ENCODE results near the gene TMEM150C. TPM values are rescaled to one million over a fixed set of nuclear protein-coding genes. Genes with fewer than 3 reads are reported as not detected.
"Not testable (repeated sequence)": the region's sequence is repeated elsewhere in the genome, so short reads cannot be mapped to it uniquely, and the experiment has no call there.

The TMEM150C gene
- total RNA-seq, 1 experiment from 2014 or later, result 0.20 TPM

- in situ Hi-C loops (cut with HindIII; ENCODE audit: low pct_unique_long_range_greater_than_20kb, low sequenced_read_pairs), result no loop called here
- no peak for DNase-seq (ENCODE audit: low read depth)
Measured at GRCh38 chr4:82491251-82491960, 70.4 kb downstream of the TMEM150C start.

GRCh38 chr4:82489987-82490386 is 71.8 kb downstream of the TMEM150C start:
- in situ Hi-C loops (cut with HindIII; ENCODE audit: low pct_unique_long_range_greater_than_20kb, low sequenced_read_pairs), result no loop called here
- no peak for DNase-seq (ENCODE audit: low read depth)

GRCh38 chr4:82489076-82489475 is 72.7 kb downstream of the TMEM150C start:
- DNase-seq (ENCODE audit: low read depth), result no peak
- in situ Hi-C loops (cut with HindIII; ENCODE audit: low pct_unique_long_range_greater_than_20kb, low sequenced_read_pairs), result no loop called here

GRCh38 chr4:82484996-82485783 is 76.6 kb downstream of the TMEM150C start:
- in situ Hi-C loops (cut with HindIII; ENCODE audit: low pct_unique_long_range_greater_than_20kb, low sequenced_read_pairs), result no loop called here
- no peak for DNase-seq (ENCODE audit: low read depth)

- no peak for DNase-seq (ENCODE audit: low read depth)
- in situ Hi-C loops (cut with HindIII; ENCODE audit: low pct_unique_long_range_greater_than_20kb, low sequenced_read_pairs), result no loop called here
Measured at GRCh38 chr4:82482387-82482786, 79.4 kb downstream of the TMEM150C start.

GRCh38 chr4:82481506-82481840 is 80.3 kb downstream of the TMEM150C start:
- in situ Hi-C loops (cut with HindIII; ENCODE audit: low pct_unique_long_range_greater_than_20kb, low sequenced_read_pairs), result no loop called here
- no peak for DNase-seq (ENCODE audit: low read depth)

- in situ Hi-C loops (cut with HindIII; ENCODE audit: low pct_unique_long_range_greater_than_20kb, low sequenced_read_pairs), result no loop called here
- DNase-seq (ENCODE audit: low read depth), result no peak
Measured at GRCh38 chr4:82480771-82481505, 80.8 kb downstream of the TMEM150C start.

- DNase-seq (ENCODE audit: low read depth), result no peak
- in situ Hi-C loops (cut with HindIII; ENCODE audit: low pct_unique_long_range_greater_than_20kb, low sequenced_read_pairs), result no loop called here
Measured at GRCh38 chr4:82479562-82479961, 82.2 kb downstream of the TMEM150C start.

GRCh38 chr4:82477469-82477868 is 84.3 kb downstream of the TMEM150C start:
- DNase-seq (ENCODE audit: low read depth); in situ Hi-C loops (cut with HindIII; ENCODE audit: low pct_unique_long_range_greater_than_20kb, low sequenced_read_pairs): not testable (repeated sequence)

GRCh38 chr4:82475931-82476330 is 85.9 kb downstream of the TMEM150C start:
- DNase-seq (ENCODE audit: low read depth); in situ Hi-C loops (cut with HindIII; ENCODE audit: low pct_unique_long_range_greater_than_20kb, low sequenced_read_pairs): not testable (repeated sequence)

GRCh38 chr4:82473621-82474164 is 88.1 kb downstream of the TMEM150C start:
- DNase-seq (ENCODE audit: low read depth), result no peak
- in situ Hi-C loops (cut with HindIII; ENCODE audit: low pct_unique_long_range_greater_than_20kb, low sequenced_read_pairs), result no loop called here

DNA sequence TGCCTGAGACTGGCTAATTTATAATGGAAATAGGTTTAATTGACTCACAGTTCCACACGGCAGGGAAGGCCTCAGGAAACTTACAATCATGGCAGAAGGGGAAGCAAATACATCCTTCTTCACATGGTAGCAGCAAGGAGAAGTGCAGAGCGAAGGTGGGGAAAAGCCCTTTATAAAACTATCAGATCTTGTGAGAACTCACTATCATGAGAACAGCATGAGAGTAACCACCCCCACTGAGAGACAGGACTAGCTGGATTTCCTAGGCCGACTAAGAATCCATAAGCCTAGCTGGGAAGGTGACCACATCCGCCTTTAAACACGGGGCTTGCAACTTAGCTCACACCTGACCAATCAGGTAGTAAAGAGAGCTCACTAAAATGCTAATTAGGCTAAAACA is 88.7 kb downstream of the TMEM150C start:
- DNase-seq (ENCODE audit: low read depth), result not testable (repeated sequence)

GRCh38 chr4:82469791-82470345 is 91.9 kb downstream of the TMEM150C start:
- DNase-seq (ENCODE audit: low read depth), result peak; percentile 8

More for the DNA sequence above, 88.7 kb downstream of the TMEM150C start:
- in situ Hi-C loops (cut with HindIII; ENCODE audit: low pct_unique_long_range_greater_than_20kb, low sequenced_read_pairs), result not testable (repeated sequence)

DNA sequence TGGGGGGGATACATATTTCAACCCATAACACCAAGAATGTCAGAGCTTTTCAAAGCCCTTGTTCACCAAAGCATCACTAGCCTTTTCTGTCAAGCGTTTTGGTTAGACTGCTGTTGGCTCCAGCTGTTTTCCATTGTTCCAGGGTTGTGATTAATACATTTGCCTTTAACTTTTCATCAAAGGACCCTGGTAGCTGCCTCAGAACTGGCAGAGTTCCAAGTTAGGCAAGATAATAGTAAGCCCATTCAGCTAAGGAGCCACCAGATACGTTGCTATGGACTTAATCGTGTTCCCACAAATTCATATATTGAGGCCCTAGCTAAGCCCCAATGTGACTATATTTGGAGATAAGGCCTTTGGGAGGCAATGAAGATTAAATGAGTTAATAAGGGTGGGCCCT is 94.3 kb downstream of the TMEM150C start:
- in situ Hi-C loops (cut with HindIII; ENCODE audit: low pct_unique_long_range_greater_than_20kb, low sequenced_read_pairs), result no loop called here
- DNase-seq (ENCODE audit: low read depth), result no peak

More at GRCh38 chr4:82469791-82470345, 91.9 kb downstream of the TMEM150C start:
- in situ Hi-C loops (cut with HindIII; ENCODE audit: low pct_unique_long_range_greater_than_20kb, low sequenced_read_pairs), result no loop called here

GRCh38 chr4:82463221-82463620 is 98.6 kb downstream of the TMEM150C start:
- DNase-seq (ENCODE audit: low read depth), result no peak
- in situ Hi-C loops (cut with HindIII; ENCODE audit: low pct_unique_long_range_greater_than_20kb, low sequenced_read_pairs), result no loop called here

- in situ Hi-C loops (cut with HindIII; ENCODE audit: low pct_unique_long_range_greater_than_20kb, low sequenced_read_pairs), result no loop called here
- DNase-seq (ENCODE audit: low read depth), result peak; percentile 57
Measured at GRCh38 chr4:82462415-82462831, 99.4 kb downstream of the TMEM150C start.

- DNase-seq (ENCODE audit: low read depth), result no peak
- in situ Hi-C loops (cut with HindIII; ENCODE audit: low pct_unique_long_range_greater_than_20kb, low sequenced_read_pairs), result no loop called here
Measured at GRCh38 chr4:82461710-82462109, 100.1 kb downstream of the TMEM150C start.

GRCh38 chr4:82458729-82459128 is 103.1 kb downstream of the TMEM150C start:
- in situ Hi-C loops (cut with HindIII; ENCODE audit: low pct_unique_long_range_greater_than_20kb, low sequenced_read_pairs), result no loop called here
- DNase-seq (ENCODE audit: low read depth), result no peak
